SK-N-SH (cell line): ENCODE data around the gene PARD3B.

Experiments used
- NFIC ChIP-seq: IDR thresholded peaks from 2 replicates; pipeline ENCODE4 v1.4.0; 2012; ENCODE audit warnings: borderline replicate concordance
- TF ChIP-seq, protein P1 (sequence below): IDR thresholded peaks from 2 replicates; pipeline ENCODE4 v1.4.0; 2012; ENCODE audit warnings: low read depth, borderline replicate concordance
- TF ChIP-seq, protein P2 (sequence below): fragments of 150-350 bp; IDR thresholded peaks from 2 replicates; pipeline ENCODE4 v1.6.1; 2017; ENCODE audit warnings: antibody characterized with exemption, low read length, low read depth, borderline replicate concordance

DNA sequence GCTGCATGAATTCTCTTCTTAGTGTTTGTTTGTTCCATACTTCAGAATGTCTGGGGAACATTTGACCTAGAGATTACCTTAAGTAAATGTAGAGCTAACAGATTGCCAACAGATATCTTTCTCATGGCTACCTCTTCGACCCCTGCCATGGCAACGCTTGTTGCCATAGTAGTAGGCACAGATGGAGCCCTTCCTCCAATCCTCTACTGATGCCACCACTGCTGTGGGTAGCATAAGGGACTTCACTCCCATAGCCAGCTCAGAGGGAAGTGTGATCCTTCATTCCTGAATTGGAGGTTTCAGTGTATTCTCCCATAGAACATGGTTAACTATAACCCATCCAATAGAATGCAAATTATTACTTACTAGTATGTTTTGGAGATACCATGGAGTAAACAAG is 593.5 kb downstream of the PARD3B start:
- TF ChIP-seq NFIC: no peak
- TF ChIP-seq, protein P1, sequence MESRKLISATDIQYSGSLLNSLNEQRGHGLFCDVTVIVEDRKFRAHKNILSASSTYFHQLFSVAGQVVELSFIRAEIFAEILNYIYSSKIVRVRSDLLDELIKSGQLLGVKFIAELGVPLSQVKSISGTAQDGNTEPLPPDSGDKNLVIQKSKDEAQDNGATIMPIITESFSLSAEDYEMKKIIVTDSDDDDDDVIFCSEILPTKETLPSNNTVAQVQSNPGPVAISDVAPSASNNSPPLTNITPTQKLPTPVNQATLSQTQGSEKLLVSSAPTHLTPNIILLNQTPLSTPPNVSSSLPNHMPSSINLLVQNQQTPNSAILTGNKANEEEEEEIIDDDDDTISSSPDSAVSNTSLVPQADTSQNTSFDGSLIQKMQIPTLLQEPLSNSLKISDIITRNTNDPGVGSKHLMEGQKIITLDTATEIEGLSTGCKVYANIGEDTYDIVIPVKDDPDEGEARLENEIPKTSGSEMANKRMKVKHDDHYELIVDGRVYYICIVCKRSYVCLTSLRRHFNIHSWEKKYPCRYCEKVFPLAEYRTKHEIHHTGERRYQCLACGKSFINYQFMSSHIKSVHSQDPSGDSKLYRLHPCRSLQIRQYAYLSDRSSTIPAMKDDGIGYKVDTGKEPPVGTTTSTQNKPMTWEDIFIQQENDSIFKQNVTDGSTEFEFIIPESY: no peak
- TF ChIP-seq, protein P2, sequence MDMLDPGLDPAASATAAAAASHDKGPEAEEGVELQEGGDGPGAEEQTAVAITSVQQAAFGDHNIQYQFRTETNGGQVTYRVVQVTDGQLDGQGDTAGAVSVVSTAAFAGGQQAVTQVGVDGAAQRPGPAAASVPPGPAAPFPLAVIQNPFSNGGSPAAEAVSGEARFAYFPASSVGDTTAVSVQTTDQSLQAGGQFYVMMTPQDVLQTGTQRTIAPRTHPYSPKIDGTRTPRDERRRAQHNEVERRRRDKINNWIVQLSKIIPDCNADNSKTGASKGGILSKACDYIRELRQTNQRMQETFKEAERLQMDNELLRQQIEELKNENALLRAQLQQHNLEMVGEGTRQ: no peak
